KG1 (cell line): ENCODE measurements around the gene EGR2.

Experiments used
- DNase-seq: peaks from one replicate; lab custom pipeline; 2025; lab: John Stamatoyannopoulos, UW

Gene EGR2

DNA sequence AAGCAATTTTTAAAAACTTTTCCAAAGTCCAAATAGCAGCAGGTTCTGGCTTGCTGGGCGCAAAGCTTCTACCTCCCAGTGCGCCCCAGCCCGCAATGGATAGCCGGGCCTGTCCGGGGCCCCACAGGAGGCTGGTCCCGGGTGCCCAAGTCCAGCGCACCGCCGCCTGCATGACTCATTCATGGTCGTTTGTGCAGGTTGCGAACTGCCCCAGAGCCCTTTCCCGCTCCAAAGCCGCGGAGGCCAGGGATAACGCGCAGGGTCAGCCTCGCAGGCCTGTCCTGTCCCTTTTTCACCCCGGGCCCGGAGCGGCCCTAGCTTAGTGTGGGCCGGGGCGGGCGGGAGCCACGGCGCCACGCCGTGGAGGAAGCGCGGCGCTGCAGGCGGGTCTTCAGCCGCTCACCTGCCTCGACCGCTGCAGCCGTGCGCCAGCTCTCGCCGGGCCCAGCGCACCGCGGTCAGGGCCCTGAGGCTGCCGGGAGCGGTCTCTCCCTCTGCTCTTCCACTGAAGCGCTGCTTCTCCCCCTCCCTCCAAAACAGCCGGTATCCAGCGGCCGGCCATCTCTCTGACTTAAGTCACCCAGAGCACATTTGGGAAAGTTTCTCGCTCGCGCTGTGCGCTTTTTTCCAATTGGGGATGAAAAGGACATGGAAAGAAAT lies 1.7 kb upstream of the EGR2 start:
- DNase-seq, result peak; percentile 35

DNA sequence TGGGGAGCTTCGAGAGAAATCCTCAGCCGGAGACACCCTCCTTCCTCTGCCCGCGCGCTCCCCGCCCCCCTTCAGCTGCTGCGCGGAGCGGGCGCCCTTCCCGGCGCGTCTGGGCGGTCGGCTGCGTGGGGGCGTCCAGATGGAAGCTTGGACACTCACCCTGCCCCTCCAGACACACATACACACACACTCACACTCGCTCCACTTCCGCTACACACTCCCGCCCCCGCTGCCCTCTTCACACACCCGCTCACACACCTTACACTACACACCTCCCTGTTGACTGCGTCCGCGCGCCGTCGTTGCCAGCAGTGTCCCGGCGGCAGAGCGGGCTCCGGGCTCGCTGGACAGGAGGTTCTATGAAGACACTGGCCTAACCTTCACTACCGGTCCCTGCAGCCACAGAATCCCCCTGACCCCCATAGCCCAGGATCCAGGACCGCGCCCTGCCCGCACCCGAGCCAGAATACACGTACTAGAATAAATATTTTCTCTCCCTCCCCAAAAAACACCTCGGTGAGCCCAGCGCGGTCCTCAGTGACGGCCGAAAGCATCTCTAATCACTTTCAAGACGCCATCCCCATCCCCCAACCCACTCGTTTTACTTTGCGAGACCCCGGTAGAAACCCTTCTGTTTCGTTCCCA lies 1.1 kb upstream of the EGR2 start:
- DNase-seq, result no peak

DNA sequence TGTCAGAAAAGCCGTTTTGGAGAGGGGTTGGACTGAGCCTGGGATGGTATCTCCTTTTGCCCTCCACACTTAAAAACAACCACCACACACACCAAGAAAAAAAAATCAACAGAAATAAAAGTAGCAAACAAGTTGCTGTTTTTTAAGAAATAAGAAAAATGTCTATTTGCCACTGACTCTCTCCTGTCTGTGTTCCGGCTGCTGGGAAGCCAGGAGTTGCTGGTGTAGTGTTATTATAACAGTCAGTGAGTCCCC lies 163 bp downstream of the EGR2 start:
- DNase-seq, result no peak

DNA sequence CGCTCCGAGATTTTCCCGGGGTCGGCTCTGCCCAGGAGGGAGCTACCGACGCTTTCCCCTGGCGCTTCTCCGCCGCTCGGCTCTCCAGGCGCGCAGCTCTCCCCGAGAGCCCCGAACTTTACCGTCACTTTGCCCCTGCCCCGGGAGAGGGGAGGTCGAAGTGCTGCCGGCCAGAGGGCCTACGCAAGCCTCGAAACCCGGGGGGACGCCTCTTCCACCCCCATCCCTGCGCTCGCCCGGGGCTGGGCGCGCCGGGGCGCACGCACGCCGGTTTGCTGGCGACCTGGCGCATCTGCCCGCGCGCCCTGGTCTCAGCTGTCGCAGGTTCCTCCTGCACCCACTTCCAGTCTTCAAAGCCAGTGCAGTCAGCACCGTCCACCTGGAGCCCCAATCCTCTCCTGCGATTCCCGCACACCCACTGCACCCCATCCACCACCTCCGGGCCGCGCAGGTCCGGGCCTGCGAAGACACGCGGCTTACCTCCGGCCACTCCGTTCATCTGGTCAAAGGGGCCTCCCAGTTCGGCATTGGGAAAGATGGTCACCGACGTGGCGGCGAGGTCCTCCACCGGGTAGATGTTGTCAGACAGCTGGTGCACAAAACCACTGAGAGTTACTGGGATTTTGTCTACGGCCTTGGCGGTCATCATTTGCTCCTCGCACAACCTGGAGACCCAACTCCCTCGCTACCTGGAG lies 638 bp downstream of the EGR2 start:
- DNase-seq, result no peak

GRCh38 chr10:62814756-62815380 lies 1.3 kb downstream of the EGR2 start:
- DNase-seq, result no peak

- DNase-seq, result no peak
Measured at GRCh38 chr10:62813981-62814380, 2.2 kb downstream of the EGR2 start.

GRCh38 chr10:62813453-62813852 lies 2.7 kb downstream of the EGR2 start:
- DNase-seq, result no peak

- DNase-seq, result no peak
Measured at GRCh38 chr10:62812672-62813439, 3.3 kb downstream of the EGR2 start.

GRCh38 chr10:62811159-62811875 lies 4.8 kb downstream of the EGR2 start:
- DNase-seq, result no peak

GRCh38 chr10:62810156-62810902 lies 5.8 kb downstream of the EGR2 start:
- no peak for DNase-seq

GRCh38 chr10:62806251-62806650 lies 9.9 kb downstream of the EGR2 start:
- no peak for DNase-seq

GRCh38 chr10:62805231-62806099 lies 10.7 kb downstream of the EGR2 start:
- no peak for DNase-seq

GRCh38 chr10:62804356-62805230 lies 11.6 kb downstream of the EGR2 start, which contains the start of gene ADO:
Gene ADO (plus strand): TSS chr10:62804720. CDS start chr10:62805060, 340 bp downstream.
- peak; percentile 74 for DNase-seq

GRCh38 chr10:62803724-62804355 lies 12.3 kb downstream of the EGR2 start:
- DNase-seq, result no peak

DNA sequence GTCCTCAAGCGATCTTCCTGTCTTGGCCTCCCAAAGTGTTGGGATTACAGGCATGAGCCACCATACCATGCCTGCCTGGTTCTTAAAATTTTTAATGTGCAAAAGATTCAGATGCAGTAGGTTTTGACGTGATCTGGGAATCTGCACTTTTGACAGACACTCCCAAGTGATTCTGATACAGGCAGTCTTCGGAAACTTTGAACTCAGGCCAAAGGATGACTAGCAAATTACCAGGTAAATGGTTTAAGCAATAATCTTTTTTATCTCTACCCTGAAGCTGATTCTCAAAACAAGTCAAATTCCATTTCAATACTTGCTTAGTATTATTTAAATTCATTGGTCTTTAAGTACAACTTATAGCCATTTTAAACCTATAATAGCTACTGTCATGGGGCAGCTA lies 14.3 kb downstream of the EGR2 start:
- no peak for DNase-seq

DNA sequence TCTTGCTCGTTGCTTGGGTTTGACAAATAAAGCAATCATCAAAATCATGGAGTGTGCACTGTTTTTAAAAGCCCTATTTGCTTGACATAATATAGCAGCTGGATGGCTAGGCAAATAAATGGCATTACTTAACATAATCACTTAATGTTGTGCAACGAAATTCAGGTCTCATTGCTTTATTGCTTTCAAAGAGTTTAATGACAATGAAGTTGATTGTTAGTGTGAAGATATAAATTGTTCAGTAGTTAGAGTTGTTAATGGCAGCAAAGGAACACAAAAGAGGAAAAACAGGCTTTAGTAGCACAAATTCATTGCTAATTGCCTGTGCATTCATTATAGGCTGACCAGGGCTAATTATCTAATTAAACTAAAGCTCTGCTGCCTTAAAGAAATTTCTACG lies 19.3 kb downstream of the EGR2 start:
- DNase-seq, result no peak

DNA sequence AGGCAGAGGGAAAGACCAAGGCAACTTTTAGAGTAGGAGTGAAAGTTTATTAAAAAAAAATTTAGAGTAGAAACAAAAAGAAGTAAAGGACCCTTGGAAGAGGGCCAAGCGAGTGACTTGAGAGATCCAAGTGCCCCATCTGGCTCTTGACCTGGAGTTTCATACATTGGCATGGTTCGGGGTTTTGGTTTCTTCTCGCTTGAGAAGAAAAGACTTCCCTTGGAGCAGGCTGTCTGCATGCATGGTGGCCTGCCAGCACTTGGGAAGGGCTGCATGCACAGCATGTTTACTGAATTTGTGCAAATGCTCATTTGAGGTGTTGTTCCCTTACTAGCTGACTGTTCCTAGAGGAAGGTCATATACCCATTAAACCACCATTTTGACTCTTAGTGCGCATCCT lies 20.4 kb downstream of the EGR2 start:
- no peak for DNase-seq

DNA sequence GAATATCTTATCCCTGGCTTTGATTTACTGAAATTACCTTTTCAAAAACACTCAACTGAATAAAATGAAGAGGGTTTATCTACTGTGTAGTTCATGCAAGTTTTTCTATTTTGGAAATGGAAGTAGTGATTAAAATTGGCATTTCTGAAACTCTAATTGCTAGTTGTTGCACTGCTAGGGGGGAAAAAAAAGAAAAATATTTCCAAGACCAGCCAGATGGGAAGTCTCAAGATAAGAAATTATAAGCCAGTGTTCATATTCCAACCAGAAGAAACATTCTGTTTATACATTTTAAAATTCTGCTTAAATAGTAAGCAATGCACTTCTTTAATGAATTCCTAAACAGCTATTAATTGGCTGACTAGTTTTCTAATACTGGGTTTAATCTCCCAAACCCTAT lies 21.1 kb downstream of the EGR2 start:
- no peak for DNase-seq
